Measurements from ENCODE around the gene DEFB132. TPM values are rescaled to one million over a fixed set of nuclear protein-coding genes. Genes with fewer than 3 reads are reported as not detected.
"Not testable (repeated sequence)": the region's sequence is repeated elsewhere in the genome, so short reads cannot be mapped to it uniquely, and the experiment has no call there.

Gene DEFB132, protein sequence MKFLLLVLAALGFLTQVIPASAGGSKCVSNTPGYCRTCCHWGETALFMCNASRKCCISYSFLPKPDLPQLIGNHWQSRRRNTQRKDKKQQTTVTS
- total RNA-seq (not detected), polyA plus RNA-seq (0.04 TPM)

DNA sequence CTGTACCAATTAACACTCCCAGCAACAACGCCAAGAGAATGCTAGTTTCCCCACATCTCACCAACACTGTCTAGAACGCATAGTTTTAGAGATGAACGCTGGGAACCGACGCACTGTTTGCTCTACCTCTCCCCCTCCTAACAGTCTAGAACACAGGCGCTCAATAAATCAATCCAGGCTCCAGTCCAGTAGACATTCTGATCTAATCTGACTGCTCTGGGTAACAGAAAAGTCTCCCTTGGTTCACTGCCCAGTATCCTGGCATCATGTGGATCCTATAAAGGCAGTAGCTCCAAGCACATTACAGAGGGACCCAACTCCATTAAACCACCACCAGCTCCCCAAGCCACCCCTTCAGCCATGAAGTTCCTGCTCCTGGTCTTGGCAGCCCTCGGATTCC lies at the start of gene DEFB132:
TSS of gene DEFB132 (plus strand) at position 306 of the 400 bp plus-strand sequence. CDS start at position 361, 55 bp downstream.
- no peak for DNase-seq (ENCODE audit: extremely low spot score)
- 66% methylated on average over 7 of the region's 7 CpGs for WGBS
- Histone ChIP-seq H3K36me3 (ENCODE audit: insufficient read depth) (no peaks in the 10 kb centered on the region), H3K4me1 (ENCODE audit: insufficient read depth) (no peaks in the 10 kb centered on the region), H3K4me3 (ENCODE audit: low read depth, low read length) (no peak within 1 kb of the TSS), H3K27ac (ENCODE audit: low read depth) (no peak within 1 kb of the TSS)

DNA sequence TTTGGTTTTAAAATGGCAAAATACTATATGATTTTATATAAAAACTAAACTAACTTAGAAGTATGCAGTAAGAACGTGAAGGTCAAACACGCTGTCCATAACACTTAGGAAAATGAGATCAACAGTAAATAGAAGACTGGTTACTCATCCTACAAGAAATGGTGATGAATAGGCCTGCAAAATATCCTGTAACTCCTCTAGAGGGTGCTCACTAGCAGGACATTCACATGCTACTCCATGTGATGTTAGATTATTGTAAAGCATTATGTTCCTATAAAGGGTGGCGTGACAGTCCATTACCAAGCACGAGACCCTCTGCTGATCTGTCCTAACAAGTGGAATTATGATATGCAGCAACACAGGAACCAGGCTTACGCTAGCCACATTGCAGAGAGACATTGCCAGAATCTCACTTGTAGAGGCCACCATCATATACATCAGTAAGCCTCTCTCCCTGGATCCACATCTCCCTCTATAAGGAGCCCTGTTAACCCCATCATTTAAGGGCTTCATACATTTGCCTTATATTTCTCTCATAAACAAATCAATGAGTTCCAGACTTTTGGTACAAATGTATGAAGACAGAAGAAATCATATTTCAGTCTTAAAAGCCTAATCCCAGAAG lies 48.5 kb upstream of the DEFB132 start:
- DNase-seq (ENCODE audit: extremely low spot score): no peak
- Histone ChIP-seq H3K4me3 (ENCODE audit: low read depth, low read length) (no peak overlapping the region), H3K36me3 (ENCODE audit: insufficient read depth) (no peaks in the 10 kb centered on the region), H3K27ac (ENCODE audit: low read depth) (no peak overlapping the region), H3K4me1 (ENCODE audit: insufficient read depth) (no peaks in the 10 kb centered on the region)
- WGBS: 12% methylated on average over 5 of the region's 5 CpGs

DNA sequence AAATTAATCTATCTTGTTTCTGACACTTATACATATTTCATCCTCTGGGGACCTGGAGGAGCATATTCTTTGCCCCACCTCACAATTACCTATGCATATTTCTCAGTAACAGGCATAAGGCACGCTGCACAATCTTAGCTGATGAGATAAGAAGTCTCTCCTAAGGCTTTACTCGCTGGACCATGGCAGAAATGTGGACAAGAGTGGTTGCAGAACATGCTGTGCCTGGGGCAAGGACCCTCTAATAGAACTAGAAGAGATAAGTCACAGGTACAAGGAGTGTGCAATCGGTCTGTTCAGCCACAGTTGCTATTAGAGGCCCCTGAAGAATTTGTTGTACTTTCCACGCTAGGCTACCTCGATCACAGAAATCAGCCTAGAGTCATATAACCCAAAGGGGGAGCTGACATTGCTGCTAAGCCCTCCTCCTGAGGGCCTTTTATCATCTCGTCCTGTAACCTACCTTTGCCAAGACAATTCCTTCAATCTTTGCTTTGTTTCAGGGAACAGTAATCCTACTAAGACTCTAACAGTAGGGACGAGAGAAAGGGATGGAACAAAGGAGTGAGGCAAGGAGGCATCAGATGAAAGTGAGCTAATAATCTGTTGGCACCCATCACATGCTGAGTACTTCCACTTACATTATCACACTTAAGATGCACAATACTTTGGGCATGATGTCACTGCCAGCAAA lies 46.6 kb upstream of the DEFB132 start:
- Histone ChIP-seq H3K4me1 (ENCODE audit: insufficient read depth) (no peaks in the 10 kb centered on the region), H3K36me3 (ENCODE audit: insufficient read depth) (no peaks in the 10 kb centered on the region), H3K4me3 (ENCODE audit: low read depth, low read length) (no peak overlapping the region), H3K27ac (ENCODE audit: low read depth) (no peak overlapping the region)
- DNase-seq (ENCODE audit: extremely low spot score): no peak
- WGBS: 39% methylated on average over 7 of the region's 7 CpGs

DNA sequence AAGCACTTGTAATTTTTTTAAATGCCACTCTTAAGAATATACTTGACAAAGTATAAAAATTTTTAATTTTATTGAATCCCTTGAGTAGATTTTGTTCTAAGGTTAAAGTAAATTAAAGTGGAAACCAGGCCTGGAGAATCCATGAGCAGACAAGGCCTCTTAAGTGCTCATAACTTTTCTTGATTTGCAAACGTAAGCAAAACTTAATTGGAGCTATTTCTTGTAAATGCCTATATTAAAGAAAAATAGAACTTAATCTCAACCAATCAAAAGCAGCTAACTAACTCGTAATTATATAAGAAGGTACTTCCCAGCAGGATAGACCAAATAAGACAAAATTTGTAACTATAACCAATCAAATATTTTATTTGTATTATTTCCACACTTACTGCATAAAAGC lies 43.1 kb upstream of the DEFB132 start:
- Histone ChIP-seq H3K36me3 (ENCODE audit: insufficient read depth) (no peaks in the 10 kb centered on the region), H3K4me3 (ENCODE audit: low read depth, low read length) (no peak overlapping the region), H3K4me1 (ENCODE audit: insufficient read depth) (no peaks in the 10 kb centered on the region), H3K27ac (ENCODE audit: low read depth) (no peak overlapping the region)
- no peak for DNase-seq (ENCODE audit: extremely low spot score)
- WGBS: 64% methylated on average over 2 of the region's 2 CpGs

DNA sequence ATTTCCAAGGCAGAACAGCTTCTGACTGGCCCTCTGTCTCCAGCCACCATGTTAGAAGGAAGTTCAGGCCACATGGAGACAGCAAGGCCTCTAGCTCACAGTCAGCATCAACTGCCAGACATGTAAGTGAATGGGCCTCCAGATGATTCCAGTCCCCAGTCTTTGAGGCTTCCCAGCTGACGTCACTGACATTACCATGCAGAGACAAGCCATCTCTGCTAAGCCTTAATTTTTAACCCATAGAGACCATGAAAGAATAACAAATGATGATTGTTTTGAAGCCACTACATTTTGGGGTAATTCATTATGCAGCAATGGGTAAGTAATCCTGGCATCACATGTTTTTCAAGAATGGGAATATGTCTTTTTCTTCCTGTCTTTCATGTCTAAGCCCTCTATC lies 41.7 kb upstream of the DEFB132 start:
- 49% methylated on average over 1 of the region's 1 CpG for WGBS

GRCh38 chr20:217266-217665 lies 40.3 kb upstream of the DEFB132 start:
- Histone ChIP-seq H3K27ac (ENCODE audit: low read depth) (no peak overlapping the region), H3K4me3 (ENCODE audit: low read depth, low read length) (no peak overlapping the region), H3K36me3 (ENCODE audit: insufficient read depth) (no peaks in the 10 kb centered on the region), H3K4me1 (ENCODE audit: insufficient read depth) (no peaks in the 10 kb centered on the region)
- DNase-seq (ENCODE audit: extremely low spot score): no peak
- WGBS: 43% methylated on average over 1 of the region's 1 CpG

More for the DNA sequence above, 41.7 kb upstream of the DEFB132 start:
- no peak for DNase-seq (ENCODE audit: extremely low spot score)
- Histone ChIP-seq H3K4me1 (ENCODE audit: insufficient read depth) (no peaks in the 10 kb centered on the region), H3K36me3 (ENCODE audit: insufficient read depth) (no peaks in the 10 kb centered on the region), H3K27ac (ENCODE audit: low read depth) (no peak overlapping the region), H3K4me3 (ENCODE audit: low read depth, low read length) (no peak overlapping the region)

DNA sequence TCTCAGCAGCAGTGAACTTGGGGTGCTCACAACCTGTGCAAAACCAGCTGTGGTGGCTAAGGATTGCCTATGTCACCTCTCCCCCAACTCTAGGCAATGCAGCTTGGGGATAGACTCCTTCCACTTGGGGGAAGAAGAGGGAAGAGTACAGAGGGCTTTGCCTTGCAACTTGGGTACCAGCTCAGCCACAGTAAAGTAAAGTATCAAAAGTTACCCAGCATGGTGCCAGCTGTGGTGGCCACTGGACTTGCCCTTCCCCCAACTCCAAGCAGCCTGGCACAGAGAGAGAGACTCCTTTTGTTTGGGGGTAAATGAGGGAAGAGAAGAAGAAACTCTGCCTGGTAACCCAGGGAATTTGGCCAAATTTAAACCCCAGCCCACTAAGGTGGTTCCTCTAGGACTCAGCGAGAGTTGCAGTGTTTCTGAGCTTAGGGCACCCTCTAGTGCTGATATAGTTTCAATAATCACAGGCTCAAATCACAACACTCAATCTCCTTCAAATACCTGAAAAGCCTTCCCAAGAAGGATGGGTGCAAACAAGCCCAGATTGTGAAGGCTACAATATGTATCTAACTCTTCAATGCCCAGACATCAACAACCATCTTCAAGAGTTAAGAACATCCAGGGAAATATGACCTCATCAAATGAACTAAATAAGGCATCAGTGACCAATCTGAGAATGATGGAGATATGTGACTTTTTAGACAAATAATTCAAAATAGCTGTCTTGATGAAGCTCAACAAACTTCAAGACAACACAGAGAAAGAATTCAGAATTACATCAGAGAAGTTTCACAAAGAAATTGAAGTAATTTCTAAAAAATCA lies 38.0 kb upstream of the DEFB132 start:
- no peaks in the 10 kb centered on the region for H3K36me3 ChIP-seq (ENCODE audit: insufficient read depth)
- DNase-seq (ENCODE audit: extremely low spot score): no peak
- no peak overlapping the region for H3K4me3 ChIP-seq (ENCODE audit: low read depth, low read length)
- WGBS: 2% methylated on average over 1 of the region's 1 CpG
- H3K27ac ChIP-seq (ENCODE audit: low read depth): no peak overlapping the region
- H3K4me1 ChIP-seq (ENCODE audit: insufficient read depth): no peaks in the 10 kb centered on the region

GRCh38 chr20:221258-221830 lies 36.2 kb upstream of the DEFB132 start:
- no peak for DNase-seq (ENCODE audit: extremely low spot score)
- Histone ChIP-seq H3K4me3 (ENCODE audit: low read depth, low read length) (no peak overlapping the region), H3K27ac (ENCODE audit: low read depth) (no peak overlapping the region), H3K36me3 (ENCODE audit: insufficient read depth) (no peaks in the 10 kb centered on the region), H3K4me1 (ENCODE audit: insufficient read depth) (no peaks in the 10 kb centered on the region)
- 47% methylated on average over 1 of the region's 1 CpG for WGBS

GRCh38 chr20:225879-226278 lies 31.6 kb upstream of the DEFB132 start:
- not testable (repeated sequence) for H3K27ac ChIP-seq (ENCODE audit: low read depth); H3K4me1 ChIP-seq (ENCODE audit: insufficient read depth); H3K36me3 ChIP-seq (ENCODE audit: insufficient read depth); DNase-seq (ENCODE audit: extremely low spot score); H3K4me3 ChIP-seq (ENCODE audit: low read depth, low read length)
- 85% methylated on average over 3 of the region's 3 CpGs for WGBS

GRCh38 chr20:226958-227357 lies 30.6 kb upstream of the DEFB132 start, which contains the start of gene DEFB129:
Gene DEFB129 (plus strand): TSS chr20:227258. CDS start chr20:227289, 31 bp downstream.
- DNase-seq (ENCODE audit: extremely low spot score): no peak
- Histone ChIP-seq H3K27ac (ENCODE audit: low read depth) (no peak within 1 kb of the TSS), H3K4me1 (ENCODE audit: insufficient read depth) (no peaks in the 10 kb centered on the region), H3K4me3 (ENCODE audit: low read depth, low read length) (no peak within 1 kb of the TSS), H3K36me3 (ENCODE audit: insufficient read depth) (no peaks in the 10 kb centered on the region)
- 79% methylated on average over 3 of the region's 3 CpGs for WGBS

DNA sequence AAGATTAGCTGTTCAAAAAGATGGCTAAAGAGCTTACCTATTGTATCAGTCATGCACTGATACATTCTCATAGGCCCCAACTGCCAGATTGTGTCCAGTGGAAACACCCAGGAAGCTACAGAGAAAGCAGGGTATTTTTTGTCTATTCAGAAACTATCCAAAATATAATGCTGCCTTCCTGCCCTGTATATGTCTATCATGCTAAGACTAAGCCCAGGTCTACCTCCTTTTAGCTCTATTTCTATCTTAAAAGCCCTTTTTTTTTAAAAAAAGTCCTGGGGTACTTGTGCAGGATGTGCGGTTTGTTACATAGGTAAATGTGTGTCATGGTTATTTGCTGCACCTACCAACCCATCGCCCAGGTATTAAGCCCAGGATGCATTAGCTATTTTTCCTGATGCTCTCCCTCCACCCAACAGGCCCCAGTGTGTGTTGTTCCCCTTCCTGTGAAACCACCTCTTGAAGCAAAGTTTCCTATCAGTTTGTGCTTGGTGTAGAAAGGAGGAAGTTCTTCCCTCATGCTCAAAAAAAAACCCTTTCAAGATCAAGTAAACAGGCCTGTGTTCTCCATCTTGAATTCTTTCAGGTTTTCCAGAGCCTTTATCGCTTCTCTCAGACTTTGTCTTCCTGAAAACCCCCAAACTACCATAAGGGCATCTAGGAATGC lies 30.0 kb upstream of the DEFB132 start:
- H3K4me1 ChIP-seq (ENCODE audit: insufficient read depth): no peaks in the 10 kb centered on the region
- no peaks in the 10 kb centered on the region for H3K36me3 ChIP-seq (ENCODE audit: insufficient read depth)
- DNase-seq (ENCODE audit: extremely low spot score): no peak
- 74% methylated on average over 3 of the region's 3 CpGs for WGBS
- no peak overlapping the region for H3K4me3 ChIP-seq (ENCODE audit: low read depth, low read length)
- no peak overlapping the region for H3K27ac ChIP-seq (ENCODE audit: low read depth)

GRCh38 chr20:235891-236290 lies 21.6 kb upstream of the DEFB132 start:
- no peak overlapping the region for H3K4me3 ChIP-seq (ENCODE audit: low read depth, low read length)
- 47% methylated on average over 1 of the region's 1 CpG for WGBS
- H3K4me1 ChIP-seq (ENCODE audit: insufficient read depth): no peaks in the 10 kb centered on the region
- H3K27ac ChIP-seq (ENCODE audit: low read depth): no peak overlapping the region
- DNase-seq (ENCODE audit: extremely low spot score): peak; percentile 14
- H3K36me3 ChIP-seq (ENCODE audit: insufficient read depth): no peaks in the 10 kb centered on the region

DNA sequence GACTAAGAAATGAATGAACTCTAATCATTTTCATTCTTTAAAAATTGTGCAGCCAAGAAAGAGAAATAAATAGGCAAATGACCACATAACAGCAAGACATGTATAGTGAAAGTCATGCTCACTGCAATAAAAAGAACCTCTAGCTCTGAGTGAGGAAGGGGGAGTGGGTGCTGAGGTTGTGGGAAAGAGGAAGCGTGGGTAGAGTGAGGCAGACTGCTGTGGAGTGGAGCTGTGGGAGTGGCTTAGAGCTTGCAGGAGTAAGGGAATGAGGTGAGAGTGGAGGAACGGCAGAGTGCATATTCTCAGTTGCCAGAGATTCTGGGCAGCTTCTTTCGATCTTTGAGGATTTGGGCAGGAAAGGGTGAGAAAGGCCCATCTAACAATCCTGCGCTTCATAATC lies 20.0 kb upstream of the DEFB132 start:
- H3K36me3 ChIP-seq (ENCODE audit: insufficient read depth): no peaks in the 10 kb centered on the region
- no peak for DNase-seq (ENCODE audit: extremely low spot score)
- H3K27ac ChIP-seq (ENCODE audit: low read depth): no peak overlapping the region
- no peaks in the 10 kb centered on the region for H3K4me1 ChIP-seq (ENCODE audit: insufficient read depth)
- no peak overlapping the region for H3K4me3 ChIP-seq (ENCODE audit: low read depth, low read length)
- WGBS: 22% methylated on average over 4 of the region's 4 CpGs
